Fibroblast of lung (primary cell): ENCODE measurements around the gene SRRM2.

Experiments used
- CTCF ChIP-seq, 2 donors: IDR thresholded peaks in 1 of 2; conservative IDR thresholded peaks in 1 of 2; 1 replicate in 1 of 2; 2 replicates in 1 of 2; pipeline ENCODE4 v1.5.1; 2011 to 2012; ENCODE audit warnings: low read length in 2 of 2, control low read depth in 1 of 2, inconsistent platforms in 1 of 2, low read depth in 1 of 2, mild to moderate bottlenecking in 1 of 2
- EZH2 ChIP-seq: IDR thresholded peaks from 2 replicates; pipeline ENCODE4 v1.5.1; 2012; ENCODE audit warnings: low read length, control low read depth, mild to moderate bottlenecking; ENCODE audit errors: missing control alignments

- TF ChIP-seq EZH2, result no peak
- no peak for TF ChIP-seq CTCF (conservative IDR thresholded peaks at IDR 0.05 in 1 of 2, IDR thresholded peaks at IDR 0.05 in 1 of 2; ENCODE audit: low read depth in 1 of 2, low read length in 2 of 2)
These were observed 32.4 kb upstream of the SRRM2 start, which contains the start of gene PRSS27 for GRCh38 chr16:2720064-2720457.
